ENCODE measurements around the gene ST6GAL1. TPM values are rescaled to one million over a fixed set of nuclear protein-coding genes. Genes with fewer than 3 reads are reported as not detected.

Gene ST6GAL1
- total RNA-seq, 1 donor from 2014 or later, result 72.7 TPM

- Histone ChIP-seq H3K4me1 (peaks cover 41% of the 10 kb centered on the region), H3K4me3 (no peak overlapping the region), H3K36me3 (peaks cover 8% of the 10 kb centered on the region), H3K27me3 (ENCODE audit: low read depth) (no peaks in the 10 kb centered on the region), H3K27ac (no peak overlapping the region), H3K9me3 (no peaks in the 10 kb centered on the region)
- ATAC-seq, result no peak
- TF ChIP-seq, protein P1, sequence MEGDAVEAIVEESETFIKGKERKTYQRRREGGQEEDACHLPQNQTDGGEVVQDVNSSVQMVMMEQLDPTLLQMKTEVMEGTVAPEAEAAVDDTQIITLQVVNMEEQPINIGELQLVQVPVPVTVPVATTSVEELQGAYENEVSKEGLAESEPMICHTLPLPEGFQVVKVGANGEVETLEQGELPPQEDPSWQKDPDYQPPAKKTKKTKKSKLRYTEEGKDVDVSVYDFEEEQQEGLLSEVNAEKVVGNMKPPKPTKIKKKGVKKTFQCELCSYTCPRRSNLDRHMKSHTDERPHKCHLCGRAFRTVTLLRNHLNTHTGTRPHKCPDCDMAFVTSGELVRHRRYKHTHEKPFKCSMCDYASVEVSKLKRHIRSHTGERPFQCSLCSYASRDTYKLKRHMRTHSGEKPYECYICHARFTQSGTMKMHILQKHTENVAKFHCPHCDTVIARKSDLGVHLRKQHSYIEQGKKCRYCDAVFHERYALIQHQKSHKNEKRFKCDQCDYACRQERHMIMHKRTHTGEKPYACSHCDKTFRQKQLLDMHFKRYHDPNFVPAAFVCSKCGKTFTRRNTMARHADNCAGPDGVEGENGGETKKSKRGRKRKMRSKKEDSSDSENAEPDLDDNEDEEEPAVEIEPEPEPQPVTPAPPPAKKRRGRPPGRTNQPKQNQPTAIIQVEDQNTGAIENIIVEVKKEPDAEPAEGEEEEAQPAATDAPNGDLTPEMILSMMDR (IDR thresholded peaks at IDR 0.05), result no peak
- intact Hi-C loops (cut with DNase I), result no loop called here
- DNase-seq, result no peak
These were observed 131.4 kb downstream of the ST6GAL1 start for GRCh38 chr3:187061748-187062147.

DNA sequence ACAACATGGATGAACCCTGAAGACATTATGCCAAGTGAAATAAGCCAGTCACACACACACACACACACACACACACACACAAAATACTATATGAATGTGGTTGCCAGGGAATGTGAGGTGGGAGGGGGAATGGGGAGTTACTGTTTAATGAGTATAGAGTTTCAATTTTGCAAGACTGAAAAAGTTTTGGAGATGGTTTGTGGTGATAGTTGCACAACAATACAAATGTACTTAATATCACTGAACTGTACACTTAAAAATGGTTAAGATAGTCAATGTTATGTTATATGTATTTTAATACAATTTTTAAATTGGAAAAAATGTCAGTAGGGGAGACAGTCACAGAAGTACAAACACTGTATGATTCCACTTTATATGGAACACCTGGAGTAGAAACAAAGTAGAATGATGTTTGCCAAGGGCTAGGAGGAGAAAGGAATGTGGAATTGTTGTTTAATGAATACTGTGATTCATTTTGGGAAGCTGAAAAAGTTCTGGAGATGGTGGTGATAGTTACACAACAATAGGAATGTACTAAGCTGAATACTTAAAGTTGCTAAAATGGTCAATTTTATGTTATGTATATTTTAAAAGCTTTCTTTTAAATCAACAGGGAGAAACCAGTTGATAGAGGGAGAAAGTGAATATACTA lies 132.3 kb downstream of the ST6GAL1 start:
- H3K4me3 ChIP-seq, result no peak overlapping the region
- intact Hi-C loops (cut with DNase I), result no loop called here

GRCh38 chr3:187063286-187064121 lies 133.2 kb downstream of the ST6GAL1 start:
- intact Hi-C loops (cut with DNase I), result no loop called here
- no peaks in the 10 kb centered on the region for H3K9me3 ChIP-seq
- H3K27ac ChIP-seq, result peak overlapping the region; percentile 74
- DNase-seq, result no peak
- H3K36me3 ChIP-seq, result peaks cover 8% of the 10 kb centered on the region
- TF ChIP-seq, protein P1 (IDR thresholded peaks at IDR 0.05), result no peak
- H3K4me1 ChIP-seq, result peaks cover 41% of the 10 kb centered on the region
- peak; percentile 91 to 95 for ATAC-seq
- H3K27me3 ChIP-seq (ENCODE audit: low read depth), result no peaks in the 10 kb centered on the region
- H3K4me3 ChIP-seq, result no peak overlapping the region

More for the DNA sequence above, 132.3 kb downstream of the ST6GAL1 start:
- ATAC-seq (peak; percentile 42 to 50), DNase-seq (no peak)
- Histone ChIP-seq H3K27me3 (ENCODE audit: low read depth) (no peaks in the 10 kb centered on the region), H3K9me3 (no peaks in the 10 kb centered on the region), H3K27ac (peak overlapping the region; percentile 74), H3K36me3 (peaks cover 8% of the 10 kb centered on the region), H3K4me1 (peaks cover 41% of the 10 kb centered on the region)
- TF ChIP-seq, protein P1 (IDR thresholded peaks at IDR 0.05), result no peak

DNA sequence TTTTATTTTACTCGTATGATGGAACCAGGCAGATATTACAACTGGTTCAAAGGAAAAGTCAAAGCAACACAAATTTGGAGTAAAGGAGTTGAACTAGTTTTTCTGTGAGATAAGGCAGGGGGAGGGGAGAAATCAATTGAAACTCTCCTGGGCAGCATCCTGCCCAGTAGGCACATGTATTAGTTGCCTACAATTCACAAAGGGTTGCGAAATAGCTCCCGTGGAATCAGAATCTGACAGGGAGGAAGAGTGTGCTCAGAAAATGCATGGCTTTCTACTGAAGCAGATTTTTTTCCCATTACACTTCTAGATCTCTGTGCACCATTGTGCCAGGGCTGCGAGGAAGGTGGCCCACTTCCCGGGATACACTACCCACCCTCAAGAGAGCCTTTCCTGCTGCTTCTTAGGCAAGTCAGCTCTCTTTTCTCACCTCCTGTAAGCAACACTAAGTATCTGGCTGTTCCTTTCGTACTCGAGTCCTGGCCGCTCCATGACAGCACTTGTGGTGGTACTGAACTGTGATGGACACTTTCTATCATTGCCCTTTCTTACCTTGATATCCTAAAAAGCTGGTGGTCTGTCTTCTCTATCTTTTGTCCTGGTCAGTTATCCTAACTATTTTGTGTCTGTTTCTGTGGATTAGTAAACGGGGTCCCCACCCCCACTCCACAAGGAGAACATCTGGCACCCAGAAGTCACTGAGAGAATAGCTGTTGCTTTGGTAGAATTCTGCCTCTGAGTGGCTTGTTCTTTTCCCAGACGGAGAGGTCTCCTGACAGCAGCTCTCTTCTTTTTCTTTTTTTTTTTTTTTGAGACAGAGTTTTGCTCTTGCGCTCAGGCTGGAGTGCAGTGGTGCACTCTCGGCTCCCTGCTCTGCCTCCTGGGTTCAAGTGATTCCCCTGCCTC lies 134.1 kb downstream of the ST6GAL1 start:
- Histone ChIP-seq H3K9me3 (no peaks in the 10 kb centered on the region), H3K27ac (peak overlapping the region; percentile 74), H3K36me3 (peaks cover 7% of the 10 kb centered on the region), H3K4me1 (peaks cover 39% of the 10 kb centered on the region), H3K4me3 (no peak overlapping the region), H3K27me3 (ENCODE audit: low read depth) (no peaks in the 10 kb centered on the region)
- TF ChIP-seq, protein P1 (IDR thresholded peaks at IDR 0.05), result no peak
- intact Hi-C loops (cut with DNase I), result no loop called here
- DNase-seq, result no peak
- peak; percentile 73 to 76 for ATAC-seq
